Measurements from ENCODE around the gene ZNF668.
"Not testable (repeated sequence)": the region's sequence is repeated elsewhere in the genome, so short reads cannot be mapped to it uniquely, and the experiment has no call there.

Gene ZNF668

GRCh38 chr16:31108035-31108793, 34.2 kb upstream of the ZNF668 start, which contains the start of gene BCKDK:
BCKDK (plus strand) TSS chr16:31108386; CDS start chr16:31109224, 838 bp downstream.
- TF ChIP-seq, protein P1, sequence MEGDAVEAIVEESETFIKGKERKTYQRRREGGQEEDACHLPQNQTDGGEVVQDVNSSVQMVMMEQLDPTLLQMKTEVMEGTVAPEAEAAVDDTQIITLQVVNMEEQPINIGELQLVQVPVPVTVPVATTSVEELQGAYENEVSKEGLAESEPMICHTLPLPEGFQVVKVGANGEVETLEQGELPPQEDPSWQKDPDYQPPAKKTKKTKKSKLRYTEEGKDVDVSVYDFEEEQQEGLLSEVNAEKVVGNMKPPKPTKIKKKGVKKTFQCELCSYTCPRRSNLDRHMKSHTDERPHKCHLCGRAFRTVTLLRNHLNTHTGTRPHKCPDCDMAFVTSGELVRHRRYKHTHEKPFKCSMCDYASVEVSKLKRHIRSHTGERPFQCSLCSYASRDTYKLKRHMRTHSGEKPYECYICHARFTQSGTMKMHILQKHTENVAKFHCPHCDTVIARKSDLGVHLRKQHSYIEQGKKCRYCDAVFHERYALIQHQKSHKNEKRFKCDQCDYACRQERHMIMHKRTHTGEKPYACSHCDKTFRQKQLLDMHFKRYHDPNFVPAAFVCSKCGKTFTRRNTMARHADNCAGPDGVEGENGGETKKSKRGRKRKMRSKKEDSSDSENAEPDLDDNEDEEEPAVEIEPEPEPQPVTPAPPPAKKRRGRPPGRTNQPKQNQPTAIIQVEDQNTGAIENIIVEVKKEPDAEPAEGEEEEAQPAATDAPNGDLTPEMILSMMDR (IDR thresholded peaks at IDR 0.05; ENCODE audit: control insufficient read depth, extremely low read depth, insufficient read depth): no peak
- peak within 1 kb of the TSS; percentile 95 for H3K4me3 ChIP-seq (ENCODE audit: low read depth, low read length)
- no peak for DNase-seq (ENCODE audit: low read depth)

GRCh38 chr16:31107465-31107867, 33.4 kb upstream of the ZNF668 start:
- DNase-seq (ENCODE audit: low read depth): no peak
- no peak overlapping the region; the same call in 1 of the 2 replicates for H3K4me3 ChIP-seq (ENCODE audit: low read depth, low read length)
- TF ChIP-seq, protein P1 (IDR thresholded peaks at IDR 0.05; ENCODE audit: control insufficient read depth, extremely low read depth, insufficient read depth): no peak

- no peak overlapping the region for H3K4me3 ChIP-seq (ENCODE audit: low read depth, low read length)
- no peak for DNase-seq (ENCODE audit: low read depth)
- TF ChIP-seq, protein P1 (IDR thresholded peaks at IDR 0.05; ENCODE audit: control insufficient read depth, extremely low read depth, insufficient read depth): no peak
Measured at GRCh38 chr16:31106509-31107464, 32.7 kb upstream of the ZNF668 start.

- no peak overlapping the region for H3K4me3 ChIP-seq (ENCODE audit: low read depth, low read length)
- no peak for DNase-seq (ENCODE audit: low read depth)
- TF ChIP-seq, protein P1 (IDR thresholded peaks at IDR 0.05; ENCODE audit: control insufficient read depth, extremely low read depth, insufficient read depth): peak; percentile 76
Measured at GRCh38 chr16:31105677-31106213, 31.7 kb upstream of the ZNF668 start.

DNA sequence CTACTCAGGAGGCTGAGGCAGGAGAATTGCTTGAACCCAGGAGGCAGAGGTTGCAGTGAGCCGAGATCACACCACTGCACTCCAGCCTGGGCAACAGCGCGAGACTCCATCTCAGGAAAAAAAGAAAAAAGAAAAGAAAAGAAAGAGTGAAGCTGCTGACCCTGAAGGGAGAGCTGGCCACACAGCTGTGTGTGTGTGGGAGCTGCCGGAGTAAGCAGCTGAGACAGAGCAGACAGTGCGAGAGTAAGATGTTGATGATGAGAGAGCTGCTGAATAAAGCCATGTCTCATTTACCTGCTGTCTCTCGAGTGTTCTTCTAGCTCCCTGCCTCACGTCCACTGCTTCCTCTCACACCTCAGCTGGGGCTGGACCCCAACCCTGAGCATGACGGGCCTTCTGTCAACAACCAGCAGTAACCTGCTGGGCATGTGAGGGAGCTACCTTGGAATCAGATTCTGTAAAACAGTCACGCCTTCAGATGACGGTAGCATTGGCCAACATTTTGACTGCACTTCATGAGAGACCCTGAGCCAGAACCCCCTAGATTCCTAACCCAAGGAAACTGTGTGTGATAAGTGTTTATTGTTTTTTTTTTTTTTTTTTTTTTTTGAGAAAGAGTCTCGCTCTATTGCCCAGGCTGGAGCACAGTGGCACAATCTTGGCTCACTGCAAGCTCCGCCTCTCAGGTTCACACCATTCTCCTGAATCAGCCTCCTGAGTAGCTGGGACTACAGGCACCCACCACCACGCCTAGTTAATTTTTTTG, 27.0 kb upstream of the ZNF668 start:
- not testable (repeated sequence) for DNase-seq (ENCODE audit: low read depth); H3K4me3 ChIP-seq (ENCODE audit: low read depth, low read length)

DNA sequence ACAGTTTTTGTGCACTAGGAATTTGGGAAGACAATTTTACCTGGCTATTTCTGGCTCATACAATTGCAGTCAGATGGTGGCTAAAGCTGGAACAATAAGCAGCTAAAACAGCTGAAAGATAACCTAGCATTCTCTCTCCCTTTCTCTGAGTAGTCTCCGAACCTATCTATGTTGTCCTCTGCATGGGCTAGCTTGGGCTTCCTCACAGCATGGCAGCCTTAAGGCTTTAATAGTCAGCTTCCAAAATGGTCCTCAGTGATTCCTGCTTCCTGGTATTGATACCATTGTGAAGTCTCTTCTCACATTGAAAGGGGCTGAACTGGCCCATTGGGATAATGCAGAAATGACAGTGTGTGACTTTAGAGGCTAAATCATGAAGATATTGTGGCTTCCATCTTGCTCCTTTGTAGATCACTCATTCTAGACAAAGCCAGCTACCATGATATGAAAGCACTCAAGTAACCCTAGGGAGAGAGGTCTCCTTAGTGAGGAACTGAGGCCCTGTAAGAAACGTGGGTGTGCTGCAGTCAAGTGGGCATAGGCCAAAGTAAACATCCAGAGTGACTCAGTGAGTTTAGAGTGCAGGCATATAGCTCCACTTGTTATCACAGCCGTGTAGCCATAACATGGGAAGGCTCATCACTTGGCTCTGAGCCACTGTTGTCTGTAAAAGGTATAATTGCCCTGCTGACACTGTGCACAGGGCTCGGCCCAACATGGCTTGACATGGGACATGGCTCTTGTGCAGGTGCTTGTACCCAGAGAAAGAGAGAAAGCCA, 26.0 kb upstream of the ZNF668 start:
- no peak overlapping the region for H3K4me3 ChIP-seq (ENCODE audit: low read depth, low read length)
- no peak for DNase-seq (ENCODE audit: low read depth)

More for the DNA sequence above, 26.0 kb upstream of the ZNF668 start:
- TF ChIP-seq, protein P1 (IDR thresholded peaks at IDR 0.05; ENCODE audit: control insufficient read depth, extremely low read depth, insufficient read depth): no peak
